GM12878 (cell line): ENCODE results near the gene CCDC74B.
"Not testable (repeated sequence)": the region's sequence is repeated elsewhere in the genome, so short reads cannot be mapped to it uniquely, and the experiment has no call there.

Experiments used
- CBFB ChIP-seq: IDR thresholded peaks from 2 replicates; pipeline ENCODE4 v1.6.1; 2016; ENCODE audit warnings: antibody characterized with exemption, low read depth
- MEF2B ChIP-seq: fragments of 450-650 bp; IDR thresholded peaks from 2 replicates; pipeline ENCODE4 v1.6.1; 2018; ENCODE audit warnings: mild to moderate bottlenecking, moderate library complexity; ENCODE audit not compliant: partially characterized antibody, poor library complexity, severe bottlenecking
- POLR2A ChIP-seq: IDR thresholded peaks from 2 replicates; pipeline ENCODE4 v1.6.1; 2011; ENCODE audit warnings: low read depth, mild to moderate bottlenecking, low read length
- TF ChIP-seq, protein P1 (sequence below), 3 experiments: IDR thresholded peaks in 2 of 3; conservative IDR thresholded peaks in 1 of 3; 2 replicates each; pipeline ENCODE4 v1.5.1; 2011; ENCODE audit warnings: low read depth in 3 of 3, low read length in 3 of 3, mild to moderate bottlenecking in 3 of 3, control low read depth in 2 of 3, moderate library complexity in 2 of 3, inconsistent platforms in 1 of 3, mixed read lengths in 1 of 3; ENCODE audit not compliant: control insufficient read depth in 2 of 3, insufficient read depth in 1 of 3; ENCODE audit errors: extremely low read depth in 1 of 3

DNA sequence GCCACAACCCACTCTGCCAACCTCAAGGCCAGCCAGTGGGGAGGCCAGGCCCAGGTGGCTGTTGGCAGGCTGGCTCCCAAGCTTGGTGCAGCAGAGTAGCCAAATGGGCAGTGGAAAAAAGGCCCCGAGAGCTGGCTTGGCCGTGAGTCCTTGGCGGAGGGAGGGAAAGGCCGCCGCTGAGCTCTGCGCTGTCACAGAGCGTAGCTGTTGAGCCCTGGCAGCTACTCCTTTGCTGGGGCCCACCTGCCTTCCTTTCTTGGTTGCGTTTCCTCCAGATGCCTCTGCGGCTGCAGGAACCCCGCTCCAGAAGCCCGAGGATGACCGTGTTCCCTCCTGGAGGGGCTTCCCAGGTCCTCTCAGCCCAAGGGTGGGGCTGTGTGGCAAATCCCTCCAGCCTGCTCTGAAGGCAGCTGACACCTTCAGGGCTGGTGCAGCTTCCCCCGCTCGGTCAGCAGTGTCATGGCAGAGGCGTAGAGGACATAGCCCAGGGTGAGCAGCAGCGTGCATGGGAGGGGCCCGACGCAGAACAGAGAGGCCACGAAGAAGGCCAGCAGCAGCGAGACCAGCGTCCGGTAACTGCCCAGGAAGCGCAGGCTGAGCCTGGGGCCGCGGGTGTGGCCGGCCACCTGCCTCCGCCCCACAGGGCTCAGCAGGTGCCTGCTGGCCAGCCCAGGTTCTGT, 7.4 kb upstream of the CCDC74B start:
- TF ChIP-seq, protein P1, sequence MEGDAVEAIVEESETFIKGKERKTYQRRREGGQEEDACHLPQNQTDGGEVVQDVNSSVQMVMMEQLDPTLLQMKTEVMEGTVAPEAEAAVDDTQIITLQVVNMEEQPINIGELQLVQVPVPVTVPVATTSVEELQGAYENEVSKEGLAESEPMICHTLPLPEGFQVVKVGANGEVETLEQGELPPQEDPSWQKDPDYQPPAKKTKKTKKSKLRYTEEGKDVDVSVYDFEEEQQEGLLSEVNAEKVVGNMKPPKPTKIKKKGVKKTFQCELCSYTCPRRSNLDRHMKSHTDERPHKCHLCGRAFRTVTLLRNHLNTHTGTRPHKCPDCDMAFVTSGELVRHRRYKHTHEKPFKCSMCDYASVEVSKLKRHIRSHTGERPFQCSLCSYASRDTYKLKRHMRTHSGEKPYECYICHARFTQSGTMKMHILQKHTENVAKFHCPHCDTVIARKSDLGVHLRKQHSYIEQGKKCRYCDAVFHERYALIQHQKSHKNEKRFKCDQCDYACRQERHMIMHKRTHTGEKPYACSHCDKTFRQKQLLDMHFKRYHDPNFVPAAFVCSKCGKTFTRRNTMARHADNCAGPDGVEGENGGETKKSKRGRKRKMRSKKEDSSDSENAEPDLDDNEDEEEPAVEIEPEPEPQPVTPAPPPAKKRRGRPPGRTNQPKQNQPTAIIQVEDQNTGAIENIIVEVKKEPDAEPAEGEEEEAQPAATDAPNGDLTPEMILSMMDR (IDR thresholded peaks at IDR 0.05 in 2 of 3, conservative IDR thresholded peaks at IDR 0.05 in 1 of 3; ENCODE audit: control insufficient read depth in 2 of 3, extremely low read depth in 1 of 3, insufficient read depth in 1 of 3, low read depth in 3 of 3, low read length in 3 of 3): not testable (repeated sequence)
- TF ChIP-seq POLR2A, MEF2B, CBFB: not testable (repeated sequence)
